ENCODE data around the gene IL21.
"Not testable (repeated sequence)": the region's sequence is repeated elsewhere in the genome, so short reads cannot be mapped to it uniquely, and the experiment has no call there.

The IL21 gene

GRCh38 chr4:122658377-122658776 is 37.5 kb upstream of the IL21 start:
- Histone ChIP-seq H3K9ac (ENCODE audit: low read depth, low read length) (no peak overlapping the region), H3K4me1 (ENCODE audit: control insufficient read depth, insufficient read depth, low read length) (peaks cover 13% of the 10 kb centered on the region), H3K9me3 (replicated peaks; ENCODE audit: low read length) (no peaks in the 10 kb centered on the region), H3K4me3 (ENCODE audit: low read length) (no peak overlapping the region), H3K4me2 (ENCODE audit: low read length) (no peak overlapping the region), H3K27me3 (ENCODE audit: control insufficient read depth, insufficient read depth, low read length) (no peaks in the 10 kb centered on the region), H3K36me3 (ENCODE audit: insufficient read depth, low read length) (no peaks in the 10 kb centered on the region)

GRCh38 chr4:122657553-122657952 is 36.7 kb upstream of the IL21 start:
- Histone ChIP-seq H3K27me3 (ENCODE audit: control insufficient read depth, insufficient read depth, low read length) (no peaks in the 10 kb centered on the region), H3K4me3 (ENCODE audit: low read length) (no peak overlapping the region), H3K9ac (ENCODE audit: low read depth, low read length) (no peak overlapping the region), H3K9me3 (replicated peaks; ENCODE audit: low read length) (no peaks in the 10 kb centered on the region), H3K4me1 (ENCODE audit: control insufficient read depth, insufficient read depth, low read length) (peaks cover 13% of the 10 kb centered on the region), H3K36me3 (ENCODE audit: insufficient read depth, low read length) (no peaks in the 10 kb centered on the region), H3K4me2 (ENCODE audit: low read length) (no peak overlapping the region)

- not testable (repeated sequence) for H3K9ac ChIP-seq (ENCODE audit: low read depth, low read length); H3K4me1 ChIP-seq (ENCODE audit: control insufficient read depth, insufficient read depth, low read length); H3K27me3 ChIP-seq (ENCODE audit: control insufficient read depth, insufficient read depth, low read length); H3K4me2 ChIP-seq (ENCODE audit: low read length); H3K9me3 ChIP-seq (replicated peaks; ENCODE audit: low read length); H3K4me3 ChIP-seq (ENCODE audit: low read length); H3K36me3 ChIP-seq (ENCODE audit: insufficient read depth, low read length)
These were observed 35.7 kb upstream of the IL21 start for GRCh38 chr4:122656583-122656982.

GRCh38 chr4:122652379-122652778 is 31.5 kb upstream of the IL21 start:
- Histone ChIP-seq H3K9ac (ENCODE audit: low read depth, low read length) (no peak overlapping the region), H3K27me3 (ENCODE audit: control insufficient read depth, insufficient read depth, low read length) (no peaks in the 10 kb centered on the region), H3K36me3 (ENCODE audit: insufficient read depth, low read length) (no peaks in the 10 kb centered on the region), H3K4me3 (ENCODE audit: low read length) (no peak overlapping the region), H3K9me3 (replicated peaks; ENCODE audit: low read length) (no peaks in the 10 kb centered on the region), H3K4me2 (ENCODE audit: low read length) (no peak overlapping the region), H3K4me1 (ENCODE audit: control insufficient read depth, insufficient read depth, low read length) (no peaks in the 10 kb centered on the region)

GRCh38 chr4:122650148-122650547 is 29.3 kb upstream of the IL21 start:
- H3K27me3 ChIP-seq (ENCODE audit: control insufficient read depth, insufficient read depth, low read length): no peaks in the 10 kb centered on the region
- no peak overlapping the region for H3K9ac ChIP-seq (ENCODE audit: low read depth, low read length)
- no peaks in the 10 kb centered on the region for H3K4me1 ChIP-seq (ENCODE audit: control insufficient read depth, insufficient read depth, low read length)
- H3K36me3 ChIP-seq (ENCODE audit: insufficient read depth, low read length): no peaks in the 10 kb centered on the region
- no peak overlapping the region for H3K4me3 ChIP-seq (ENCODE audit: low read length)
- no peaks in the 10 kb centered on the region for H3K9me3 ChIP-seq (replicated peaks; ENCODE audit: low read length)
- H3K4me2 ChIP-seq (ENCODE audit: low read length): no peak overlapping the region

GRCh38 chr4:122647656-122648055 is 26.8 kb upstream of the IL21 start:
- H3K9ac ChIP-seq (ENCODE audit: low read depth, low read length): no peak overlapping the region
- H3K27me3 ChIP-seq (ENCODE audit: control insufficient read depth, insufficient read depth, low read length): no peaks in the 10 kb centered on the region
- no peaks in the 10 kb centered on the region for H3K36me3 ChIP-seq (ENCODE audit: insufficient read depth, low read length)

GRCh38 chr4:122643257-122643656 is 22.4 kb upstream of the IL21 start:
- H3K9me3 ChIP-seq (replicated peaks; ENCODE audit: low read length): no peaks in the 10 kb centered on the region
- H3K4me2 ChIP-seq (ENCODE audit: low read length): no peak overlapping the region
- no peak overlapping the region for H3K4me3 ChIP-seq (ENCODE audit: low read length)
- H3K36me3 ChIP-seq (ENCODE audit: insufficient read depth, low read length): no peaks in the 10 kb centered on the region
- no peak overlapping the region for H3K9ac ChIP-seq (ENCODE audit: low read depth, low read length)
- no peaks in the 10 kb centered on the region for H3K27me3 ChIP-seq (ENCODE audit: control insufficient read depth, insufficient read depth, low read length)
- no peaks in the 10 kb centered on the region for H3K4me1 ChIP-seq (ENCODE audit: control insufficient read depth, insufficient read depth, low read length)

More at GRCh38 chr4:122647656-122648055, 26.8 kb upstream of the IL21 start:
- Histone ChIP-seq H3K9me3 (replicated peaks; ENCODE audit: low read length) (no peaks in the 10 kb centered on the region), H3K4me3 (ENCODE audit: low read length) (no peak overlapping the region), H3K4me2 (ENCODE audit: low read length) (no peak overlapping the region), H3K4me1 (ENCODE audit: control insufficient read depth, insufficient read depth, low read length) (no peaks in the 10 kb centered on the region)

GRCh38 chr4:122639181-122639580 is 18.3 kb upstream of the IL21 start:
- no peaks in the 10 kb centered on the region for H3K27me3 ChIP-seq (ENCODE audit: control insufficient read depth, insufficient read depth, low read length)
- H3K4me2 ChIP-seq (ENCODE audit: low read length): no peak overlapping the region
- H3K9ac ChIP-seq (ENCODE audit: low read depth, low read length): no peak overlapping the region
- no peaks in the 10 kb centered on the region for H3K4me1 ChIP-seq (ENCODE audit: control insufficient read depth, insufficient read depth, low read length)
- no peaks in the 10 kb centered on the region for H3K36me3 ChIP-seq (ENCODE audit: insufficient read depth, low read length)
- H3K9me3 ChIP-seq (replicated peaks; ENCODE audit: low read length): no peaks in the 10 kb centered on the region
- no peak overlapping the region for H3K4me3 ChIP-seq (ENCODE audit: low read length)

- H3K9me3 ChIP-seq (replicated peaks; ENCODE audit: low read length): no peaks in the 10 kb centered on the region
- no peaks in the 10 kb centered on the region for H3K4me1 ChIP-seq (ENCODE audit: control insufficient read depth, insufficient read depth, low read length)
- no peaks in the 10 kb centered on the region for H3K27me3 ChIP-seq (ENCODE audit: control insufficient read depth, insufficient read depth, low read length)
- H3K9ac ChIP-seq (ENCODE audit: low read depth, low read length): no peak overlapping the region
- H3K4me3 ChIP-seq (ENCODE audit: low read length): no peak overlapping the region
- H3K4me2 ChIP-seq (ENCODE audit: low read length): no peak overlapping the region
- no peaks in the 10 kb centered on the region for H3K36me3 ChIP-seq (ENCODE audit: insufficient read depth, low read length)
These were observed 15.8 kb upstream of the IL21 start for GRCh38 chr4:122636697-122637096.

- no peaks in the 10 kb centered on the region for H3K27me3 ChIP-seq (ENCODE audit: control insufficient read depth, insufficient read depth, low read length)
- no peak overlapping the region for H3K4me2 ChIP-seq (ENCODE audit: low read length)
- H3K4me3 ChIP-seq (ENCODE audit: low read length): no peak overlapping the region
- no peaks in the 10 kb centered on the region for H3K4me1 ChIP-seq (ENCODE audit: control insufficient read depth, insufficient read depth, low read length)
- no peak overlapping the region for H3K9ac ChIP-seq (ENCODE audit: low read depth, low read length)
- no peaks in the 10 kb centered on the region for H3K9me3 ChIP-seq (replicated peaks; ENCODE audit: low read length)
- H3K36me3 ChIP-seq (ENCODE audit: insufficient read depth, low read length): no peaks in the 10 kb centered on the region
These were observed 14.3 kb upstream of the IL21 start for GRCh38 chr4:122635205-122635604.

GRCh38 chr4:122633211-122633610 is 12.3 kb upstream of the IL21 start:
- H3K9me3 ChIP-seq (replicated peaks; ENCODE audit: low read length): no peaks in the 10 kb centered on the region

GRCh38 chr4:122632396-122633143 is 11.7 kb upstream of the IL21 start:
- H3K9ac ChIP-seq (ENCODE audit: low read depth, low read length): no peak overlapping the region
- H3K27me3 ChIP-seq (ENCODE audit: control insufficient read depth, insufficient read depth, low read length): no peaks in the 10 kb centered on the region
- H3K4me2 ChIP-seq (ENCODE audit: low read length): no peak overlapping the region
- no peaks in the 10 kb centered on the region for H3K36me3 ChIP-seq (ENCODE audit: insufficient read depth, low read length)
- no peaks in the 10 kb centered on the region for H3K4me1 ChIP-seq (ENCODE audit: control insufficient read depth, insufficient read depth, low read length)
- H3K9me3 ChIP-seq (replicated peaks; ENCODE audit: low read length): no peaks in the 10 kb centered on the region
- H3K4me3 ChIP-seq (ENCODE audit: low read length): no peak overlapping the region

More at GRCh38 chr4:122633211-122633610, 12.3 kb upstream of the IL21 start:
- Histone ChIP-seq H3K4me1 (ENCODE audit: control insufficient read depth, insufficient read depth, low read length) (no peaks in the 10 kb centered on the region), H3K4me3 (ENCODE audit: low read length) (no peak overlapping the region), H3K27me3 (ENCODE audit: control insufficient read depth, insufficient read depth, low read length) (no peaks in the 10 kb centered on the region), H3K36me3 (ENCODE audit: insufficient read depth, low read length) (no peaks in the 10 kb centered on the region), H3K9ac (ENCODE audit: low read depth, low read length) (no peak overlapping the region), H3K4me2 (ENCODE audit: low read length) (no peak overlapping the region)
